NCI-H2227 (cell line): ENCODE measurements around the gene EPHA7.

Source experiments
- DNase-seq: peaks from one replicate; lab custom pipeline; 2025; ENCODE audit not compliant: unreplicated experiment; lab: John Stamatoyannopoulos, UW

The EPHA7 gene

DNA sequence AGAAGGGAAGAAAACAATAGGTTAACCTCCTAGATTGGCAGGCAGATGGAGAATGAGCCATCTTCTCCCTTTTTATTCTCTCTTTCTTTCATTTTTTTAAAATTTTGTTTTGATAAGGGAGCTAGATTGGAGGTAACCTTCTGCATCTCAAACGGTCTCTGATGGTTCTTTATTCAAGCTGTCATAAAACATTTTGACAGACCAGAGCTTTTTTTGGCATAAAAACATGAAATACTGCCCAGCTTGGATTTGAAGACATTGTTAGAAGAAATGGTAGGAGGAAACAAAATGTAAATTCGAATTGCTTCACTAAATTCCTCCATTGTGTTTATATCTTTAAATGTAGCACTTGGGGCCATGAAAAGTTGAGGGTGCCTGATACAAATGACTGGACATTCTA, 158.5 kb downstream of the EPHA7 start:
- DNase-seq: no peak

DNA sequence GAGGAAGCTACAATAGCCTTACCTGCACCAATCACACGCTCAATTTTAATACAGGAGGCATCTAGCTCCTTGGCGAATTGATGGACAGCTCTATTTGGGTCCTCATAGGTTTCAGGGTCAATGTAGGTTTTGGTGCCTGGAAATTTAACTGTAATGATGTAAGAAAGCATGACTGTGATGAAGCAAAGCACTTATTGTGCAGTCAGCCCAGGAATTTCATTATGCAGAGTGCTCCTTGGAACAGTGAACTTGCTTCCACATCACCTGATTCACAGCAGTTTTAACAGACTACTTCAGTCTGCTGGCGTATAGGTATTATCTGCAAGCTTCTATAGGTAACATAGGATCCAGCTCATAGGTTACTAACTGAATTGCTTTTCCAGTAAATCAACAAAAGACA, 160.0 kb downstream of the EPHA7 start:
- peak; percentile 2 for DNase-seq

DNA sequence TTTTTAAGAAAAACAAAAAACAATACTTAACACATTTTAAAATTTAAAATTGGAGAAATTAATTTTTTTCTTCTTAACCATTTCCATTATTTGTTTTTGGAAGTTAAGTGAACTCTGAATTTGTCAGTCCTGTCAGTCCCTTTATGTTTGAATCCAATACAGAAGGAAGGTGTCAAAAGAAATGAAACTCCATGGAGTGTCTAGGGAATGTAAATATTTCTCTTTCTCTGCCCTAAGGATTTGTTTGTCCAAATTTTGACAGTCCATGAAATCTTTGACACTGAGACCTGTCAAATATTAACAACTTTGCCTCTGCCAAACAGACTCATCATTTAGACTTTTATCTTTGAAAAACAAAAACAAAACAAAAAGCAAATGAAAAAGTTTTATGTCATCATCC, 166.4 kb downstream of the EPHA7 start:
- DNase-seq: no peak

DNA sequence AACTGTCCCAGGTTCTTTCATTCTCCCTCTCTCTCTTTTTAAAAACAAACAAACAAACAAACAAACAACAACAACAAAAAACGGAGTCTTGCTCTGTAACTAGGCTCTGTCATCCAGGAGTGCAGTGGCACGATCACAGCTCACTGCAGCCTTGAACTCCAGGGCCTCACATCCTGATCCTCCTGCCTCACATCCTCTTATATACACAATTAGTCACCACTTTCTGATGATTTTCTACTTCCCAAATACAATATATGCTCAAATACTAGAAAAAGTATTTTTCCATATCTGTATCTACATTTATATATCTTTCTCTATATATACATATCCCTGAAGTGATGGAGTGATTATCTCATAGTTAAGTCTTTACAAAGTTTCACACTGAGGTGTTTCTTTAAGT, 170.7 kb downstream of the EPHA7 start:
- DNase-seq: no peak

DNA sequence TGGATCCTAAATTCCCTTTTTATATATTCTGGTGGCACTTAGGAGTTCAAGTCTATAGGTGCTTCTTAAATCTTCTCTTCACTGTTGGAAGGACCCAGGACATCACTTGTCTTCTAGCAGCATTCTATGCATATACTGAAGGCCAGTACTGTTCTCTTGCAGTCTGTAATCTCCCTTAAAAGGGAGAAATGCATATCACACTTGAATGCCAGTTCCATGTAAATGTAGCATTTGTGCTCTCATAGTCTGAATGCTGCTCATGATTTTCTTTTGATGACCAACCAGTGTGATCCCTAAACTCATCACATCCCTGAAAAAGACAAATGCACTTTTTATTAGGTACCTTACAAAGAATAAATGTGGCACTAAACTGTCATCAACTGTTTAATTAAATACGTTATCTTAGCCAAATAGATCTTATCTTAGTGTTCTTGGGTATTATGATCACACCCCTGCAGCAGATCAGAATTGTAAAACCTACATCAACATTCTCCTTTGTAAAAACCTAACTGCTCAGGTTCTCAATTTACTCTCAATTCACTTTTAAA, 176.1 kb downstream of the EPHA7 start:
- DNase-seq: no peak

DNA sequence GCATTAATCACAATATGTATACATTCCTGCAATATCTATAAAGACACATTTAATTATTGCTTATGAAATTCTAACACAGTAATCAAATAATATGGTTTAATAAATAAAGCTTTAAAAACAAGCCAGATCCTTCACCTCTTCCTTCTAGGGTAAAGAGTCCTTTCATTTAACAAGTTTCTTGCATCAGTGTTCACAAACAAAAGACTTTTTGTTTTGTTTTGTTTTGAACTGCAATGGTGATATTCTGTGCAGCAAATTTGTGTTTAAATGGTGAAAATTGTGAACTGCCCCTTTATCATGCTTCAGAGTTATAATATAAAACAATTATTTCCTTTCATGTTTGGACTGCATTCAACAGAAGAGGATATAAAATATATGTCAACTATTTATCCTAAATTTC, 177.3 kb downstream of the EPHA7 start:
- DNase-seq: no peak

DNA sequence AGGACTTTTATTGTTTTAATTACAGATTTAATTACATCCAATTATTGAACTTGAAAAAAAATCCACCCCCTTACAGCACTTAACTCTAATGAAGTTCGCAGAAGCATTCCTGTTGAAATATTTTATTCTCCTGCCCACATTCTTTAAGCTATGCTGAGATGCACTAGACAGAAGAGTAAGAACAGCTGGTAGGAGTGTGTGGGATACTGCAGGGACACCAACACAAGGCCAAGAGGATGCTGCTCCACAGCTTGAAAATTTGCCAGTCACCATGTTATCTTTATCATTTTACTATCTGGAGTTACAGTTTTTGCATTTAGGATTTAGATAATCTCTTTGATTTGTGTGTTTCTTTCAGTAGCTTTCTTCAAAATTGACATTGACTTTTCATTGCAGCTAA, 180.7 kb downstream of the EPHA7 start:
- DNase-seq: no peak

DNA sequence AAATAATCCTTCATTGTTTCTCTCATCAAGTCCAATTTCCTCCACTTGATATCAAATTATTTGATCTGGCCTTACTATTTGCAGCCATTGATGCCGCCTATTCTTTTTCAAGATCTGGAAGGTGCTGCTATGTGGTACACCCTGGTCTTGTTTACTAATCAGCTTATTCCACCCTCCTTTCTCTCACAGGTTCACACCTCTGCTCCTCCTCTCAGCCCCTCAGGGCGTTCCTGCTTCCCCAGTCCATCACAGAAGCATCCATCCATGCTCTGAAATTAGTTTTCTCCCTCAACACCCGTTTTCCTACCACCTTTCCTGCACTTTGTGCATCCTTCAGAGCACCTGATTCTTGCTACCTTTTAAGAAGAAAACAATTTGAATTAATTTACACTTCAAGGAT, 183.6 kb downstream of the EPHA7 start:
- no peak for DNase-seq

DNA sequence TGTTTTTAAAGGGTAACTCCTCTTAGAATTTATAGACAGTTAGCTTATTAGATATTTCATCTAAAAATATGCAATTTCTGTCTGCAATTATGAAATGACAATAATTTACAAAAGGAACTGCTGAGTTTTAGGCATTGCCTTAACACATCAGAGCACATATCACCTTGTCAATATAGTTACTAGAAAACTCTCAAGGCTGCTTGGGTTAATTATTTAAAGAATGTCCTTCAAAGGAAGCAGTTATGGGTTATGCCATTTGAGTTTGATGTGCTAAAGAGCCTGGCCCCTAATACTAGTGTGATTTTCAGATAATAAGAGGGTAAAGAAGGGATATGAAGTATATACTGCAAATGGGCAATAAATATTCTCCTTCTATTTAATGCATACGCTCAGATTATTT, 192.5 kb downstream of the EPHA7 start:
- no peak for DNase-seq

DNA sequence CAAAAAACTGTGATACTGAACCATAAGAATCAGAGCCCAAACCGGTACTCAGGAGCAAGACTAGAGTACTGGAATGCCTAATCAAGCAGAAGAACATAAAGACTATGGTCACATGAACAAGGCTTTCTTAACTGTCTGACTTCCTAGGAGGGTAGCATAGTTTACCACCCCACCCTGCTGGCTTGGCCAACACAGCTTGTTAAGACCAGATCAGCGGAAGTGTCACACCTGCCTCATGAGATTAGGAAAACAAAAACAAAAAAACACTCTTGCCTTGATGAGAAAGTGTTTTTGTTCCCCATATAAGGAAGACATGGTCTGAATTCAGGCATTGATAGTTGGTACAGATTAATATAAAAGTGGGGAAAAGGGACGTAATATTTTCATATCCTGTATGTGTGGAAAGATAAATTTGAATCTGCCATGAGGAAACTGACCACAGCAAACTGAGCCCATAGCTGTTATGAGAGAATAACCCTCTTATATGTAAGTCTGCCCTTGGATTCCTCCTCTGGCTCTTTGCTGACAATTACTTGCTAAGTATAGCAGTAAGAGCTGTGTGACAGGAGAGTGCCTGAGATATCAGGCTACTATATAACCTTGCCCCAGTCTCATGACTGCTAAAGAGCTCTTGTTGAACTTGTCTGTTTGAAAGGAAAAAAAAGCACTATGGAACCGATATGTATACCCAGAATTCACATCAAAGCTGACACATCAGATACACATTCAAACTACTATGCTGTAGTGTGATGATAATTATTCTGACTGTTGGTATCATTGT, 197.1 kb downstream of the EPHA7 start:
- no peak for DNase-seq

DNA sequence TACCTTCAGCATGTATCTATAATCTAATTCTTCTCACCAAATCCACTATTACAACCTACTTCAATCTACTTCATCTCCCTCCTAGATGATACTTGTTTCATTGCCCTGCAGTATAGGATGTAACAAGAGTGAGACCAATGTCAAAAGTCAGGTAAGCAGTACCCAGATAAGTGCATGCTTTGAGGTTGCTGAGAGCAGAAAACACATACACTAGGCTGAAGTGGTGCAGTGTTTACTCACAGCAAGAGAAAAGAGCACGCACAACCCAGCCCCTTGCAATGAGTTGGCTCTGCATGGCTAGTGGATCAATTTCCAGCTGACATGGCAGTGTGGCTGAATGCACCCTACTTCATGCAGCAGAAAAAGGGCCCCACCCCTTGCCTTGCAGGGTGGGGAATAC, 199.9 kb downstream of the EPHA7 start:
- no peak for DNase-seq

DNA sequence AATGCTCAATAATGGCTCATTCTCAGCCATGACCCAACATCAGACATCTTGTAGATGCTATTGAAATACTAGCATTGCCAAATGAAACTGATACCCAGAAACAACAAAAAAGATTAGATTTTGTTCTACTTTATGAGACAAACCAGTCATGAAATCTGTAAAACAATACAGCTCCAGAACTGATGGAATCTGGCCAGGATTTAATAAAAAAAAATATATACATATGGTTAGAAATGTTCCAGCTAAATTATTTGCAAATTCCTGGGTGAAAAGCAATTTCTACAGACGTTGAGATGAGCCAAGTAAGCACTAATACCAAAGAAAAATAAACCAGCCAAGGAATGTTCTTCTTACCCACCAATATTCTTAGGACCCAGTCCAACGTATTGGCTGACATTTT, 201.3 kb downstream of the EPHA7 start:
- DNase-seq: no peak

DNA sequence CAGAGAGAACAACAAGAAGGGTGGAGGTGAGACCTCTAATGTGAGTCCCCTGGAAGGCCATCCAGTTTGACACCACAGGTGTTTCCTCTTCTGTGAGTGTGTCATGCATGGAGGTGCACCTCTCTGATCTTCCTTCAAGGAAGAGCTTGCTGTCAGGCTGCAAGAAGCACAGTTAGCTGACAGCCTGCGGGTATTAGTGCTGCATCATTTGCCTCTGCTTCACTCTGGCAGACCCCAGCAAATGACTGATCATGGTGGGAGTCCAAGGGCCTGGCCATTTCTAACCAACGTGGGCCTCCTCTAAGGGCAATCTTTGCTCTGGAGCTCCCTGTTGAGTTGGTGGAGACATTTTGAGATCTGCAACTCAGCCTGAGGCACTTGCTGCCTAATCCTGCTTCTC, 206.3 kb downstream of the EPHA7 start:
- DNase-seq: no peak

DNA sequence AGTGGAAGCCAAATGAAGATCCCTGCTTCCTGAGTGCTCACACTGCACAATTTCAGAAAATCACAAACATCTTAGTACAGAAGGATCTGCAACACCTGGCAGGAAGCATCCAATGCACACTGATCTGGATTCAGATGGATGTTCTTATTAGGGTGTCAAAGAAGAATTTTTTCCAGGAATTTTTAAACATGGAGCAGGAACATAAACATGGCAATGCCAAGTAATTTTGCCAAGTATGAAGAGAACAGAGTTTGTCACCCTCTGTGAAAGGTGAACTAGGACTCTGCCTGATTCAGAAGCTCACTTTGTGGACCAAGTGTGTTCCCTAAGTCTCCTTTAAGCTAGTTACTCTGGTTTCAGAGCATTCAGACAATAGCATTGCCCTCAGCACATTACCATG, 208.5 kb downstream of the EPHA7 start:
- DNase-seq: no peak

DNA sequence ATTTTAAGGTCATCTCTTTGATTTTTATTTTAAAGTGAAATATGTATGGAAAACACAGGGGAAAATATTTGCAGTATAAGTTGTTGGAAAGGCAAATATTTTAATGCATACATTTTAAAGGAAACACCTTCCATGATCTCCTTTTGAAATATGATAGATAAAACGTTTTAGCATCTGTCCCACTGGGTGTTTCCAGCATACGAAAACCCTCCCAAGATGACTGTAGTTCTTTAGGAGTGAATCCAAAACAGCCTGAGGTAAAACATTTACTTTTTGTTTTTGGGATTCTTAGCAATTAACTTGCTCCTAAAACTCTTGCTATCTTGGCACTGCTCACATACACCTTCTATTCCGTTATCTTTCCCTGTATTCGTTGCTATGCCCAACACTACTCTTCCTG, 210.0 kb downstream of the EPHA7 start:
- DNase-seq: no peak

DNA sequence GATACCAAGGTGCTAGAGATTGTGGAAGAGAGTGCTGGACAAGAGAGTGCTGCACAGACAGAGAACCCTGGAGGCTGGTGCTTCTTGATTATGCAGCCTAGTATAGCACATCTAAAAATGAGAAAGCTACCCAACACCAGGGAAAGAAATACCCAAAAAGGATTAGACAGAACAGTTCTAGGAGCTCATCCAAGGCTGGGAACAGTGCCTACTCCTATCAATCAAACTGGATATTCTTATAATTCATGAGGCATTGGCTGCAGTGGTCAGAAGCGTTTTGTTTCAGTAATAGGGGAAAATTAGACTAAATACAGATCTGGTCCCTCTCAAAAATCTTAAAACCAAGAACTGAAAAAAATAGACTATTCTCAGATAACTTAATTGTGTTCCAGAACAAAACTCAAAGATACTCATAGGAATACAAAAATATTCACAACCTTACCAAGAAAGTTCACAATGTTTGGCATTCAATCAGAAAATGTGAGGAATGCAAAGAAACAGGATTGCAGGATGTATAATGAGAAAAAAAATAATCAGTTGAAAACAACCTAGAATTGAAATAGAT, 222.9 kb downstream of the EPHA7 start:
- no peak for DNase-seq

DNA sequence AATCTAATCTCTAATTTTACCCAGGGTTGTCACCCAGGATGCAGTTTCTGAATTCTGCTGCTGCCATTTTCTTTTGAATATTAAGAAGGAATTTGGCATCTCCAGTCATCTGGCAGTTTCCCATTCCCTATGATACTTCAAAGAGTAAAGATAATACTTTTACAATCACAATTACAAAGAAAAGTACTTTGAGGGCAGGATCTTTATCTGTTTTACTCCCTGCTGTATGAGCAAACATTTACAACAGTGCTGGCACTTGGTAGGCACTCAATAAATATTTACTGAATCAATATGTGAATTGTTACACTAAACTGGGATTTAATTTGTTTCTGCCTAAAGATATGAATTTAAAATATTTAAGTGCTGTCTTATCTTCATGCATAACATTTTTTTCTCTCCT, 224.9 kb downstream of the EPHA7 start:
- DNase-seq: no peak

DNA sequence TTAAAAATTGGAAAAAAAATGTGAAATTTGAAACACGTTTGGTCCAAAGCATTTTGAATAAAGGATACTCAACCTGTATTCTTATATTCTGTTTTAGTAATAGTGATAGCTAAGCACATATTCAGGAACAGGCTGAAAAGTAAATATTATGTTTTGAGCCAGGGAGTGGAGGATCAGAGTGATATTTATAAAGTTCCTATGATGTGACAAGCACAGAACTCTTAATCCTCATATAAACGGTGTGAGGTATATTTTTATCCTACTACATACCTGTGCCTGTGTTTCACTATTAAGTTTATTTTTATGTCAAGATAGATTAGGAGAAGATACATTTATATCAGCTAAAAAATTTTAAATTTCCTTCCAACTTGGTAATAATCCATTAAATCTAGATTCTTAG, 225.5 kb downstream of the EPHA7 start:
- no peak for DNase-seq
